ENCODE measurements around the gene TIAM1.
A peak's percentile ranks its signal among the peaks of the same experiment; 100 is the strongest.

Gene TIAM1

DNA sequence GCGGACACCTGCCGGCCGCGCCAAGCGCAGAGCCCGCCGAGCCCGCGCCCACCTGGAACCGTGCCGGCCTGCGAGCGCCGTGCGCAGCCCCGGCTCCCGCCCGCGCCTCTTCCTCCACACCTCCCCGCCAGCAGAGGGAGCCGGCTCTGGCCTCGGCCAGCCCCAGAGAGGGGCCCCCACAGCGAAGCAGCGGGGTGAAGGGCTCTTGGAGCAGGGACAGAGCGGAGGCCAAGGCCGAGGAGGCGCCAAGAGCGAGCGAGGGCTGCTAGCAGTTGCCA, 255.6 kb downstream of the TIAM1 start:
- H3K27ac ChIP-seq (ENCODE audit: low read depth, low read length), result no peak overlapping the region
- H3K36me3 ChIP-seq (ENCODE audit: control insufficient read depth, low read length), result no peaks in the 10 kb centered on the region
- no peaks in the 10 kb centered on the region for H4K20me1 ChIP-seq (ENCODE audit: control insufficient read depth, insufficient read depth, low read depth, low read length)
- no peaks in the 10 kb centered on the region for H3K9me3 ChIP-seq (ENCODE audit: control insufficient read depth, insufficient read depth, low read length)
- no peaks in the 10 kb centered on the region for H3K4me1 ChIP-seq (ENCODE audit: control insufficient read depth, low read length)
- TF ChIP-seq, protein P1, sequence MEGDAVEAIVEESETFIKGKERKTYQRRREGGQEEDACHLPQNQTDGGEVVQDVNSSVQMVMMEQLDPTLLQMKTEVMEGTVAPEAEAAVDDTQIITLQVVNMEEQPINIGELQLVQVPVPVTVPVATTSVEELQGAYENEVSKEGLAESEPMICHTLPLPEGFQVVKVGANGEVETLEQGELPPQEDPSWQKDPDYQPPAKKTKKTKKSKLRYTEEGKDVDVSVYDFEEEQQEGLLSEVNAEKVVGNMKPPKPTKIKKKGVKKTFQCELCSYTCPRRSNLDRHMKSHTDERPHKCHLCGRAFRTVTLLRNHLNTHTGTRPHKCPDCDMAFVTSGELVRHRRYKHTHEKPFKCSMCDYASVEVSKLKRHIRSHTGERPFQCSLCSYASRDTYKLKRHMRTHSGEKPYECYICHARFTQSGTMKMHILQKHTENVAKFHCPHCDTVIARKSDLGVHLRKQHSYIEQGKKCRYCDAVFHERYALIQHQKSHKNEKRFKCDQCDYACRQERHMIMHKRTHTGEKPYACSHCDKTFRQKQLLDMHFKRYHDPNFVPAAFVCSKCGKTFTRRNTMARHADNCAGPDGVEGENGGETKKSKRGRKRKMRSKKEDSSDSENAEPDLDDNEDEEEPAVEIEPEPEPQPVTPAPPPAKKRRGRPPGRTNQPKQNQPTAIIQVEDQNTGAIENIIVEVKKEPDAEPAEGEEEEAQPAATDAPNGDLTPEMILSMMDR (IDR thresholded peaks at IDR 0.05; ENCODE audit: low read depth, low read length, poor library complexity, severe bottlenecking), result no peak
- TF ChIP-seq EZH2phosphoT487 (IDR thresholded peaks at IDR 0.05; ENCODE audit: borderline replicate concordance, low read length), result no peak
- H3K4me2 ChIP-seq (ENCODE audit: low read length), result no peak overlapping the region
- no peak overlapping the region for H3K4me3 ChIP-seq (ENCODE audit: low read length)
- no peaks in the 10 kb centered on the region for H3F3A ChIP-seq (ENCODE audit: control insufficient read depth, insufficient read depth)
- peaks cover 8% of the 10 kb centered on the region for H3K27me3 ChIP-seq (ENCODE audit: control insufficient read depth, low read length)
- no peaks in the 10 kb centered on the region for H3K9me2 ChIP-seq (replicated peaks; ENCODE audit: control insufficient read depth, low read length)
- H3K79me2 ChIP-seq (ENCODE audit: control insufficient read depth, low read length), result no peaks in the 10 kb centered on the region

DNA sequence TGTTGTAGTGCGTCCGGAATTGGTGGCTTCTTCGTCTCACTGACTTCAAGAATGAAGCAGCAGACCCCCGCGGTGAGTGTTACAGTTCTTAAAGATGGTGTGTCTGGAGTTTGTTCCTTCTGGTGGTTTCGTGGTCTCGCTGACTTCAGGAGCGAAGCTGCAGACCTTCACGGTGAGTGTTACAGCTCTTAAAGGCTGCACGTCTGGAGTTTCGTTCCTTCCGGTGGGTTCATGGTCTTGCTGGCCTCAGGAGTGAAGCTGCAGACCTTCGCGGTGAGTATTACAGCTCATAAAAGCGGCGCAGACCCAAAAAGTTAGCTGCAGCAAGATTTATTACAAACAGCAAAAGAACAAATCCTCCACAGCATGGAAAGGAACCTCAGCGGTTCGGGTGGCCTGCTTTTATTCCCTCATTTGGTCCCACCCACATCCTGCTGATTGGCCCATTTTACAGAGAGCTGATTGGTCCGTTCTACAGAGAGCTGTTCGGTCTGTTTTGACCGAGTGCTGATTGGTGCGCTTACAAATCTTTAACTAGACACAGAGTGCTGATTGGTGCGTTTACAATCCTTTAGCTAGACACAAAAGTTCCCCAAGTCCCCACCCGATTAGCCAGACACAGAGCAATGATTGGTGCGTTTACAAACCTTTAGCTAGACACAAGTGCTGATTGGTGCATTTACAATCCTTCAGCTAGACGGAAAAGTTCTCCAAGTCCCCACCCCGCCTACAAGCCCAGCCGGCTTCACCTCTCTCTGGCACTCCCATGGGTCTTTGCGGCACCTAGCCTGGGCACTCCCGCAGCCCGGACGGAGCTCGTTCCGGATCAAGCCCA, 256.2 kb downstream of the TIAM1 start:
- H3K4me2 ChIP-seq (ENCODE audit: low read length), result peak overlapping the region; percentile 18; the same call in 1 of the 2 replicates
- no peaks in the 10 kb centered on the region for H3K79me2 ChIP-seq (ENCODE audit: control insufficient read depth, low read length)
- H3K9me2 ChIP-seq (replicated peaks; ENCODE audit: control insufficient read depth, low read length), result no peaks in the 10 kb centered on the region
- no peaks in the 10 kb centered on the region for H3K4me1 ChIP-seq (ENCODE audit: control insufficient read depth, low read length)
- H4K20me1 ChIP-seq (ENCODE audit: control insufficient read depth, insufficient read depth, low read depth, low read length), result no peaks in the 10 kb centered on the region
- no peak overlapping the region for H3K4me3 ChIP-seq (ENCODE audit: low read length)
- H3K9me3 ChIP-seq (ENCODE audit: control insufficient read depth, insufficient read depth, low read length), result no peaks in the 10 kb centered on the region
- no peak for TF ChIP-seq EZH2phosphoT487 (IDR thresholded peaks at IDR 0.05; ENCODE audit: borderline replicate concordance, low read length)
- TF ChIP-seq, protein P1 (IDR thresholded peaks at IDR 0.05; ENCODE audit: low read depth, low read length, poor library complexity, severe bottlenecking), result no peak
- H3K36me3 ChIP-seq (ENCODE audit: control insufficient read depth, low read length), result no peaks in the 10 kb centered on the region
- H3F3A ChIP-seq (ENCODE audit: control insufficient read depth, insufficient read depth), result no peaks in the 10 kb centered on the region
- peaks cover 8% of the 10 kb centered on the region for H3K27me3 ChIP-seq (ENCODE audit: control insufficient read depth, low read length)
- no peak overlapping the region for H3K27ac ChIP-seq (ENCODE audit: low read depth, low read length)

DNA sequence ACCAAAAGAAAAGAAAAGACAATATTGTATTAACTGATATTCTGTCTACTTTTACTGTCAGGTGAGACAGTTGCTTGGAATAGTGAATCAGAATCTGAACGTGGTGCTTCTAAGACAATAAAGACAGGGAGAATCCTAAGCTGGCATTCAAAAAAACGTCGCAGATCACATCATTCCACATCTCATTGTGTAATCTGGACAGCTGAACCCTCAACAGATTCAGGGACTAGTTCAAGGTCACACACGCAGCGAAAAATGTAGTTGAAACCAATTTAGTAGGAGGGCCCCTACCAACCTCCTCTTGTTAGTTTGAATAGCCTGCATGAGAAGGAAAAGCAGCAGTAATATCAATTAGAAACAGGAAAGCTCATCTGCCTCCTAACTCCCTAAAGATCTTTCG, 259.4 kb downstream of the TIAM1 start:
- H3F3A ChIP-seq (ENCODE audit: control insufficient read depth, insufficient read depth), result no peaks in the 10 kb centered on the region
- no peak overlapping the region for H3K4me2 ChIP-seq (ENCODE audit: low read length)
- H3K79me2 ChIP-seq (ENCODE audit: control insufficient read depth, low read length), result no peaks in the 10 kb centered on the region
- H3K9me3 ChIP-seq (ENCODE audit: control insufficient read depth, insufficient read depth, low read length), result no peaks in the 10 kb centered on the region
- no peak overlapping the region for H3K27ac ChIP-seq (ENCODE audit: low read depth, low read length)
- no peaks in the 10 kb centered on the region for H3K9me2 ChIP-seq (replicated peaks; ENCODE audit: control insufficient read depth, low read length)
- H3K4me3 ChIP-seq (ENCODE audit: low read length), result no peak overlapping the region
- TF ChIP-seq, protein P1 (IDR thresholded peaks at IDR 0.05; ENCODE audit: low read depth, low read length, poor library complexity, severe bottlenecking), result no peak
- TF ChIP-seq EZH2phosphoT487 (IDR thresholded peaks at IDR 0.05; ENCODE audit: borderline replicate concordance, low read length), result no peak
- H3K36me3 ChIP-seq (ENCODE audit: control insufficient read depth, low read length), result no peaks in the 10 kb centered on the region
- H3K27me3 ChIP-seq (ENCODE audit: control insufficient read depth, low read length), result no peaks in the 10 kb centered on the region
- H4K20me1 ChIP-seq (ENCODE audit: control insufficient read depth, insufficient read depth, low read depth, low read length), result no peaks in the 10 kb centered on the region
- no peaks in the 10 kb centered on the region for H3K4me1 ChIP-seq (ENCODE audit: control insufficient read depth, low read length)

Measured in DOHH2 (cell line).